B cell (primary cell): ENCODE measurements around the gene CCDC43. TPM values are rescaled to one million over a fixed set of nuclear protein-coding genes. Genes with fewer than 3 reads are reported as not detected.

Experiments
- ATAC-seq: fragments of 200-7000 bp; cut with Tn5 transposase; one replicate; pipeline ENCODE4 v1.10.0; 2021; ENCODE audit warnings: low read depth, mild to moderate bottlenecking, moderate number of reproducible peaks, moderate library complexity
- CTCF ChIA-PET: fragments of 350-600 bp; sonication (Branson Sonifier 250); formaldehyde crosslinking; loops from one replicate; lab custom pipeline; 2021; ENCODE audit warnings: antibody characterized with exemption, inconsistent platforms; lab: Charles Lee
- POLR2A ChIA-PET: fragments of 350-600 bp; sonication (Branson Sonifier 250); formaldehyde crosslinking; loops from one replicate; lab custom pipeline; 2021; ENCODE audit warnings: antibody characterized with exemption; lab: Charles Lee
- DNase-seq: peaks from one replicate; pipeline ENCODE4 v3.0.0; 2013
- H2AFZ ChIP-seq: 2 replicates; pipeline ENCODE4 v1.6.1; 2012; ENCODE audit warnings: mild to moderate bottlenecking, low read depth, low read length; ENCODE audit not compliant: insufficient read depth, poor library complexity, severe bottlenecking
- H3K27ac ChIP-seq, 2 donors: 1 replicate in 1 of 2; 2 replicates in 1 of 2; pipeline ENCODE4 v1.5.1; 2012 to 2013; ENCODE audit warnings: low read length in 2 of 2, mild to moderate bottlenecking in 2 of 2, moderate library complexity in 1 of 2
- H3K27me3 ChIP-seq, 4 experiments: fragments of 200-600 bp in 1 of 4; sonication (generic) in 1 of 4; replicated peaks in 1 of 4; 1 replicate in 2 of 4; 2 replicates in 2 of 4; pipeline versions ENCODE4 v1.6.1 to v1.7.0; 2013 to 2016; ENCODE audit warnings: low read length in 3 of 4, mild to moderate bottlenecking in 2 of 4, mixed read lengths in 1 of 4, moderate library complexity in 1 of 4; ENCODE audit not compliant: insufficient read depth in 4 of 4, control insufficient read depth in 3 of 4; ENCODE audit errors: control extremely low read depth in 1 of 4
- H3K36me3 ChIP-seq, 2 experiments: replicated peaks in 1 of 2; 1 replicate in 1 of 2; 2 replicates in 1 of 2; pipeline versions ENCODE4 v1.6.1 to v1.7.1; 2013; ENCODE audit warnings: low read length in 1 of 2; ENCODE audit not compliant: insufficient read depth in 2 of 2, control insufficient read depth in 1 of 2; ENCODE audit errors: control extremely low read depth in 1 of 2, extremely low read depth in 1 of 2
- H3K4me1 ChIP-seq, 2 donors: fragments of 200-600 bp in 1 of 2; sonication (generic) in 1 of 2; 1 replicate in 1 of 2; 2 replicates in 1 of 2; pipeline versions ENCODE4 v1.5.1 to v1.6.1; 2013 to 2017; ENCODE audit warnings: low read length in 2 of 2; ENCODE audit not compliant: control insufficient read depth in 2 of 2, insufficient read depth in 2 of 2
- H3K4me2 ChIP-seq: replicated peaks from 2 replicates; pipeline ENCODE3; 2012; ENCODE audit warnings: mild to moderate bottlenecking, low read depth, low read length; ENCODE audit not compliant: poor library complexity, severe bottlenecking
- H3K4me3 ChIP-seq, 5 experiments: fragments of 200-600 bp in 1 of 5; sonication (generic) in 1 of 5; 1 replicate in 3 of 5; 2 replicates in 2 of 5; pipeline versions ENCODE4 v1.5.1 to v1.7.0; 2011 to 2016; ENCODE audit warnings: low read length in 4 of 5, mild to moderate bottlenecking in 4 of 5, low read depth in 2 of 5, control low read depth in 1 of 5, moderate library complexity in 1 of 5; ENCODE audit not compliant: insufficient read depth in 1 of 5; ENCODE audit errors: control extremely low read depth in 1 of 5, extremely low read depth in 1 of 5
- H3K79me2 ChIP-seq: fragments of 200-600 bp; sonication (generic); one replicate; pipeline ENCODE4 v1.6.0; 2016; ENCODE audit warnings: low read length; ENCODE audit not compliant: control insufficient read depth, insufficient read depth
- H3K9ac ChIP-seq: fragments of 200-600 bp; sonication (generic); 2 replicates; pipeline ENCODE4 v1.6.1; 2017; ENCODE audit warnings: mild to moderate bottlenecking, low read length, moderate library complexity
- H3K9me3 ChIP-seq, 3 donors: one replicate each; pipeline versions ENCODE4 v1.6.1 to v1.7.1; 2013; ENCODE audit warnings: low read length in 2 of 3; ENCODE audit not compliant: control insufficient read depth in 2 of 3, insufficient read depth in 1 of 3; ENCODE audit errors: control extremely low read depth in 1 of 3
- H4K20me1 ChIP-seq: 2 replicates; pipeline ENCODE4 v1.6.0; 2012; ENCODE audit warnings: mild to moderate bottlenecking, low read length; ENCODE audit not compliant: insufficient read depth, control insufficient read depth, poor library complexity, severe bottlenecking
- H3K27ac Mint-ChIP-seq: one replicate; pipeline ENCODE4 v1.8.0; 2021; ENCODE audit warnings: mixed read lengths
- H3K27me3 Mint-ChIP-seq: one replicate; pipeline ENCODE4 v1.8.0; 2021; ENCODE audit warnings: mixed read lengths
- H3K4me1 Mint-ChIP-seq: one replicate; pipeline ENCODE4 v1.8.0; 2021; ENCODE audit warnings: mixed read lengths
- H3K4me3 Mint-ChIP-seq: one replicate; pipeline ENCODE4 v1.8.0; 2021; ENCODE audit warnings: mixed read lengths
- H3K9me3 Mint-ChIP-seq: one replicate; pipeline ENCODE4 v1.8.0; 2022; ENCODE audit warnings: mixed read lengths; ENCODE audit not compliant: insufficient read depth
- CTCF ChIP-seq: fragments of 200-600 bp; IDR thresholded peaks from one replicate; pipeline ENCODE4 v1.8.0; 2022; ENCODE audit warnings: antibody characterized with exemption, mild to moderate bottlenecking
- EZH2 ChIP-seq: IDR thresholded peaks from 2 replicates; pipeline ENCODE4 v1.6.1; 2012; ENCODE audit warnings: borderline replicate concordance, low read depth, mild to moderate bottlenecking, moderate library complexity, low read length; ENCODE audit not compliant: insufficient read depth, poor library complexity, severe bottlenecking
- WGBS: methylation state at CpG from one replicate; pipeline ENCODE4 v1.1.5; 2013; ENCODE audit warnings: missing lambda C conversion rate; ENCODE audit not compliant: insufficient coverage; 5-methylcytosine and 5-hydroxymethylcytosine counted together
- intact Hi-C: fragments of 100-400 bp; cut with micrococcal nuclease; formaldehyde crosslinking; loops from one replicate; pipeline ENCODE4 v1.10.0; 2022
- polyA plus RNA-seq: library from polyadenylated mRNA; depleted of rRNA; stranded (reverse); fragments of >200 nt; gene quantifications from 2 replicates; pipeline ENCODE4 v1.2.3, GENCODE V29; 2012
- small RNA-seq: library from RNA; depleted of rRNA; stranded (forward); fragments of <200 nt; gene quantifications from one replicate; pipeline ENCODE3, GENCODE V24; 2012; ENCODE audit warnings: low replicate concordance, low read depth; ENCODE audit not compliant: insufficient read length
- total RNA-seq, 2 donors: library from RNA; stranded (reverse); fragments of 120-200 nt in 1 of 2; gene quantifications; 1 replicate in 1 of 2; 2 replicates in 1 of 2; pipeline versions ENCODE4 v1.2.3 to v1.2.4, GENCODE V29; 2013 to 2022

Gene CCDC43
- total and polyA plus RNA-seq, 2 donors (not counting 1 experiment from before 2014, with no cell fraction given) = 3.3 to 22.7 TPM

DNA sequence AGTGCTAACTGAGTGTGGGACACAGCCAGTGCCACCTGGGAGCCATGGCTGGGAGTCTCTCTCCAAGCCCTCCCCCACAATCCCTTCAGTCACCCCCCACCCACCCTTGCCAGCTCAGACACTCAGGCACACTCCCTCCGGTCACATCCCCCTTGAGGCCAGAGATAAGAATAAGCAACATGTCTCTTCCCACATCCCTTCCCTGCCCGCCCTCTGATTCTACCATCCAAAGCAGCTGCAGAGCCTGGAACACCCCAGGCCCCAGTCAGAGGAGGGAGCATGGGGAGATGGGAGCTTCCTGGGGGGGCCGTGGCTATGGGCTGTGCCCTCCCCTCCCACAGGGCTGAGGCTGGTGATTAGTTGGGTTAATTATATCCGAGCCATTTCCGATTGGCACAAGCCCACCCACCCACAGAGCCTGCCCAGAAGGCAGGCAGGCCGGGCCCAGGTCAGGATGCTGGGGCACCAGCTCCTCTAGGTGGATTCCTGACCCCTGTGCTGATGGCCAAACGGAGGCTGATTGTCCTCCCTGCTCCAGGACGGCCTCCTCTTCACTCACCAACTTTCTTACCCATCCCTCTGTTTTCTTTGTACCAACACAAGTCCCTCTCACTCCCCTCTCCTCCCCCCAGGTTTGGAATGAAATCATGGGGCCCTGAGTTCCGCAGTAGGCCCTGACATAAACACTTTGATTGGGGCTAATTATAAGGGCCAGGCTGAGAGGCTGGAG, 61.9 kb downstream of the CCDC43 start:
- Mint-ChIP-seq H3K4me3 (peak overlapping the region; percentile 85), H3K27ac (peak overlapping the region; percentile 91), H3K27me3 (no peaks in the 10 kb centered on the region), H3K9me3 (no peaks in the 10 kb centered on the region), H3K4me1 (peaks cover 18% of the 10 kb centered on the region)
- no peak for DNase-seq
- CTCF ChIA-PET = no interaction called here
- Histone ChIP-seq H3K9me3 (peaks cover 0 to 8% (median 0%) of the 10 kb centered on the region in 3 donors), H2AFZ (peak overlapping the region; percentile 81), H3K36me3 (no peaks in the 10 kb centered on the region), H3K79me2 (no peaks in the 10 kb centered on the region), H3K4me3 (peak overlapping the region in 3 of 5 experiments; percentile 41 to 65 (median 50)), H4K20me1 (no peaks in the 10 kb centered on the region), H3K4me1 (peaks cover 8 to 16% of the 10 kb centered on the region in 2 donors), H3K27me3 (no peaks in the 10 kb centered on the region), H3K4me2 (peak overlapping the region; percentile 87), H3K27ac (peak overlapping the region; percentile 72 to 84), H3K9ac (peak overlapping the region; percentile 69)
- ATAC-seq = no peak
- 87% methylated on average over 3 of the region's 9 CpGs for WGBS
- intact Hi-C loops = loop anchor here (1.0 kb wide), 1 partner anchor 71 kb away; no protein-coding TSS in a partner anchor
- TF ChIP-seq EZH2 = no peak
- TF ChIP-seq CTCF = no peak
- POLR2A ChIA-PET = interaction anchor here (1.3 kb wide), 1 partner anchor 71 kb away, joined by 6 read pairs; the partner anchor contains the start of gene FZD2

Small RNA genes within 50 kb of the gene (small RNA-seq; reads per million reads assigned to genes)
- gene RN7SL819P (not detected), gene SMCO4P1 (not detected)

Other genes starting within 250 kb of the CCDC43 start
- gene GPATCH8, start 186.4 kb downstream of the CCDC43 start, total RNA-seq = 83.4 and 105 TPM in 2 replicates
- gene GPATCH8, start 186.4 kb downstream of the CCDC43 start, polyA plus RNA-seq = 26.3 and 28.3 TPM in 2 replicates
- gene FZD2, start 132.3 kb downstream of the CCDC43 start, total RNA-seq = 2.3 and 2.5 TPM in 2 replicates
- 1.1 and 1.6 TPM in 2 replicates for gene FZD2, start 132.3 kb downstream of the CCDC43 start, polyA plus RNA-seq
- gene MEIOC, start 33.3 kb downstream of the CCDC43 start, total RNA-seq = 0.12 and 0.29 TPM in 2 replicates
- gene MEIOC, start 33.3 kb downstream of the CCDC43 start, polyA plus RNA-seq = 0.10 TPM in 1 of 2 replicates, not detected in the other
- 13.8 and 15.9 TPM in 2 replicates for gene DBF4B, start 18.9 kb upstream of the CCDC43 start, total RNA-seq
- 7.3 and 10.9 TPM in 2 replicates for gene DBF4B, start 18.9 kb upstream of the CCDC43 start, polyA plus RNA-seq
- 0.34 and 0.39 TPM in 2 replicates for gene ADAM11, start 69.2 kb upstream of the CCDC43 start, total RNA-seq
- gene ADAM11, start 69.2 kb upstream of the CCDC43 start, polyA plus RNA-seq = 0.62 and 1.00 TPM in 2 replicates
- gene GJC1, start 140.5 kb upstream of the CCDC43 start, total RNA-seq = not detected in 2 replicates
- gene GJC1, start 140.5 kb upstream of the CCDC43 start, polyA plus RNA-seq = not detected in 2 replicates
- not detected in 2 replicates for gene HIGD1B, start 158.1 kb upstream of the CCDC43 start, total RNA-seq
- gene HIGD1B, start 158.1 kb upstream of the CCDC43 start, polyA plus RNA-seq = not detected in 2 replicates
- gene EFTUD2, start 209.7 kb upstream of the CCDC43 start, total RNA-seq = 133 and 137 TPM in 2 replicates
- gene EFTUD2, start 209.7 kb upstream of the CCDC43 start, polyA plus RNA-seq = 43.2 and 64.4 TPM in 2 replicates
- gene GFAP, start 225.7 kb upstream of the CCDC43 start, total RNA-seq = not detected in 2 replicates
- not detected in 2 replicates for gene GFAP, start 225.7 kb upstream of the CCDC43 start, polyA plus RNA-seq